ENCODE results near the gene ZNF446.

The ZNF446 gene

DNA sequence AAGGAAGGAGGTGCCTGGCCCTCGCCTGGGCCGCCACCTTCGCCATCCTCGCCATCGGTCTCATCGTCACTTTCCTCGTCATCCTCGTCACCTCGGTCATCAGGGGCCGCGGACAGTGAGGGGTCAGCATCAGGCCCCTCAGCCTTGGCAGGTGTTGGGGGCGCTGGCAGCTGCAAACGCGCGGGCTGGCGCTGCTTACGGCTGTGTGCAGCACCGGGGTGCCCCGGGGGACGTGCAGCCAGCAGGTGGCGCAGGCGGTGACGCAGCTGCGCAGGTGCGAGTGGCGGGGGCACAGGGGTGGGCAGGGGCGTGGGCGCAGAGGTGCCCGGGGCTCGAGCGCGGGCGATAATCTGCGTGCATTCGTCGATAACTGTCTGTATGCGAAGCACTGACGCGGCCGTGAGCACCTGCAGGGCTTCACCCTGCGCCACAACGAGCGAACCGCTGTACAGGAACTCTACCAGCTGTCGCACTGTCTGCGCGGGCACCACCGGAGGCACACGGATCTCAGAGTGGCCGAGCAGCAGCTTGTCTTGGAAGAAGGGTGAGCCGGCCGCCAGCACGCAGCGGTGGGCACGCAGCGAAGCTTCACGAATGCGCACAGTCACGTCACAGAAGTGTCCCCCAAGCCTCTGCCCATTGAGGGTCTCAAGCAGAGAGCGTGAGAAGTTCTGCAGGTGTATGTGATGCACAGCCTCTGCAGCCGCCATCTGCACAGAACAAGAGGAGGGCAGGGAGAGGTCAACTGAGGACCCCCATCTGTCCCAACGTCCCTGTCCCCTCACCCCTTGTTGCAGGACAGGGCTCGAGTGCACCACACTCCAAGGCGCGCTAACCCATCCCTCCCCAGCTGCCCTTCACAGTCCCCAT is 41.0 kb downstream of the ZNF446 start:
- TF ChIP-seq, protein P1, sequence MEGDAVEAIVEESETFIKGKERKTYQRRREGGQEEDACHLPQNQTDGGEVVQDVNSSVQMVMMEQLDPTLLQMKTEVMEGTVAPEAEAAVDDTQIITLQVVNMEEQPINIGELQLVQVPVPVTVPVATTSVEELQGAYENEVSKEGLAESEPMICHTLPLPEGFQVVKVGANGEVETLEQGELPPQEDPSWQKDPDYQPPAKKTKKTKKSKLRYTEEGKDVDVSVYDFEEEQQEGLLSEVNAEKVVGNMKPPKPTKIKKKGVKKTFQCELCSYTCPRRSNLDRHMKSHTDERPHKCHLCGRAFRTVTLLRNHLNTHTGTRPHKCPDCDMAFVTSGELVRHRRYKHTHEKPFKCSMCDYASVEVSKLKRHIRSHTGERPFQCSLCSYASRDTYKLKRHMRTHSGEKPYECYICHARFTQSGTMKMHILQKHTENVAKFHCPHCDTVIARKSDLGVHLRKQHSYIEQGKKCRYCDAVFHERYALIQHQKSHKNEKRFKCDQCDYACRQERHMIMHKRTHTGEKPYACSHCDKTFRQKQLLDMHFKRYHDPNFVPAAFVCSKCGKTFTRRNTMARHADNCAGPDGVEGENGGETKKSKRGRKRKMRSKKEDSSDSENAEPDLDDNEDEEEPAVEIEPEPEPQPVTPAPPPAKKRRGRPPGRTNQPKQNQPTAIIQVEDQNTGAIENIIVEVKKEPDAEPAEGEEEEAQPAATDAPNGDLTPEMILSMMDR (IDR thresholded peaks at IDR 0.05) = peak; percentile 13; the same call in 1 of the 2 replicates
- no peak for TF ChIP-seq ZFX (IDR thresholded peaks at IDR 0.05; ENCODE audit: borderline replicate concordance)
- peak overlapping the region; percentile 98 for H3K27ac ChIP-seq

DNA sequence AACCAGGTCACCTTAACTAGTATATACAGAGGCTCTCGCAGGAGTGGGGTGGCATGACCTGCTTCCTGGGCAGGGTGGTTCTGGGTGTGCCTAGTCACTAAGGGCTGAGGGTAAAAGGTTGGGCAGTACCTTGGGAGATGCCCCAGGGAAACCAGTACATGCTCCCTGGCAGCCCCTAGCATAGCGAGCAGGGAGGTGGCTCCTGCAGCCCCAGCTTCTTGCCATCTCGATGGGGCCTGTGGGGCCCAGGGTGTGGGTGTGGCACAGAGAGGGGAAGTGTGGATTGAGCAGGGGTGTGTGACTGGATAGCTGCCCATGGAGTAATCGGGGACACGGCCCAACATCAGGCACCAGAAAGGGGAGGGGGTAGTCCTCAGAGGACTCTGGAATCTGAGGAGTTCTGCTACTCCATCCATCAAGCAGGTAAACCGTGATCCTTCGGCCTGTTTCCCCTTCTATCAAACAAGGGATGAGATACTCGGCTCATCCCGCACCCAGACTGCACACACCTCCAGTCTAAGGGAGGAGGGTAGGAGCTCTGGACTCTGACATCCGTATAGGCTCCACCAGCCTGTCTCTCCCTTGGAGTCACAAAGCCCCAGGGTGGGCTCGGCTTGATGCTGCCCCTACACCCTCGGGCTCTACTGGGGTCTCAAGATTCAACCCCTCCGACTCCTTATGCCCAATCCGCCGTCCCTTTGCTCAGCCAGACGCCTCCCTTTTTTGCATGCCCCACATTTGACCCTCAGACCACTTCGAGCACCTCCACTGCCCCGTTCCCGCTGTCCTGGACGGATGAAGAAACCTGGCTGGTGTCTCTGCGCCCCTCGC is 42.3 kb downstream of the ZNF446 start:
- TF ChIP-seq, protein P1 (IDR thresholded peaks at IDR 0.05) = no peak
- TF ChIP-seq ZFX (IDR thresholded peaks at IDR 0.05; ENCODE audit: borderline replicate concordance) = no peak
- peak overlapping the region; percentile 98 for H3K27ac ChIP-seq

DNA sequence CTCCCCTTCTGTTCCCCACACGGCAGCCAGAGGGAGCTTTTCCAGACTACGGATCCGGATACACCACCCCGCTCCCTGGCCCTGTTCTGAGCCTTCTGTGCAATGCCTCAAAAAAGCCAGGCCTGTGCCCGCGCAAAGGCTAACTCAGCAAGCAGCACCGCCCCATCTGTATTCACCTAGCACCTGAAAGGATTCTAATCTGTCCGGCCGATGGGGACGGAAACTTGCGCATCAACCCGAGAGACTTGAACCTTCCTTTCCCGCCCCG is 42.9 kb downstream of the ZNF446 start:
- TF ChIP-seq ZFX (IDR thresholded peaks at IDR 0.05; ENCODE audit: borderline replicate concordance) = no peak
- TF ChIP-seq, protein P1 (IDR thresholded peaks at IDR 0.05) = no peak

DNA sequence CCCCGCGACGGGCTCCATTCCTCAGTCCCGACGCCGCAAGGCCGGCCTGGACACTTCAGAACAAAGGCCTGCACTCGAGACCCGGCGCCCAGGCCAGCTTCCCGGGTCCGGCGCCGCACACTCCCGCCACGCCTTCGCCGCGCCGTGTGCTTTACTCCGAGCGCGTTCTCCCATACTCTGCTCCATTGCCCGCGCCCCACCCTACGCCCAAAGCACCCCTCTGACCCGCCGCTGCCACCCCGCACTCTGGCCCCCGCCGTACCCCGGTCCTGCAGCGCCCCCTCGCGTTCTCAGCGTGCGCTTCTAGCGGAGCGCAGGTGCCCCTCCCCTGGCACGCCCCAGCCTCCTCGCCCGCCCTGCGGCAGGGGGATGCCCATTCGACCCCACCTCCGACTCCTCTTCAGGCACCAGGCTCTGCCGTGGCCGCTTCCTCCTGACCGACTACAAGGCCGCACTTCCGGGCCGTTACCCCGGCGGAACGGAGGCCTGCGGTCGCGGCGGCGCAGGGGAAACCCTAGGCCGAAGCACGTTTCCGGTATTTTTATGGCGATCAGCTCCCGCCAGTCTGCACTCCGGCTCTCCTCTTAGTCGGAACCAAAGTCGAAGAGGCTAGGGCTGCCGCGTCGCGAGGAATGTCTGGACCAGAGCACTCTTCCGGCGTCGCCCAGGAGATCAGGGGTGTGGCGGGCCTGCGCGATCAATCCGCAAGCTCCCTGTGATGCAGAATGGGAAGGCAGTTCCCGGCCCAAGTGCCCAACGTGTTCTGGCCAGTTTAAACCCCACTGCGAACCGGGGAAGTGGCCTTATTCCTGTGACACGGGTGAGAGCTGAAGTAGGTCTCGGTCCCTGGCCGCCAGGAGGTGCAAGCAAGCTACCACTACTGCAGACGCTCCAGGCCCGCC is 43.5 kb downstream of the ZNF446 start, which contains the start of gene ZBTB45:
TSS of gene ZBTB45 (minus strand) at position 456 of the 902 bp plus-strand sequence. CDS start 2,137 bp downstream, outside the sequence.
- no peak for TF ChIP-seq ZFX (IDR thresholded peaks at IDR 0.05; ENCODE audit: borderline replicate concordance)
- TF ChIP-seq, protein P1 (IDR thresholded peaks at IDR 0.05) = peak; percentile 81
- H3K27ac ChIP-seq = peak within 1 kb of the TSS; percentile 98

More for the DNA sequence above, 42.9 kb downstream of the ZNF446 start:
- H3K27ac ChIP-seq = peak overlapping the region; percentile 98

DNA sequence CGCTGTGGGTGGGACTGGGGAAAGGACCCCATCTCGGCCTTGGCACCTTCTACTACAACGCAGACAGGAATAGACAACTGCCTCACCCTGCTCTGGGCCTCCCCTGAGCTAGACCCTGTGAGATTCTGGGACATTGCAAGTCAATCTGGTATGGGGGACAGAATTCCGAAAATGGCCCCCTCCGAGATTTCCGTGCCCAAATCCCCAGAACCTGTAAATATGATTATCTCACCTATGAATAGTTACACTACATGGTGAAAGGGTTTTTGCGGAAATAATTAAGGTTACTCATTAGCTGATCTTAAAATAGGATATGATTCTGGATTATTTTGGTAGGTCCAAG is 44.1 kb downstream of the ZNF446 start:
- peak overlapping the region; percentile 98 for H3K27ac ChIP-seq
- TF ChIP-seq ZFX (IDR thresholded peaks at IDR 0.05; ENCODE audit: borderline replicate concordance) = no peak
- TF ChIP-seq, protein P1 (IDR thresholded peaks at IDR 0.05) = no peak

DNA sequence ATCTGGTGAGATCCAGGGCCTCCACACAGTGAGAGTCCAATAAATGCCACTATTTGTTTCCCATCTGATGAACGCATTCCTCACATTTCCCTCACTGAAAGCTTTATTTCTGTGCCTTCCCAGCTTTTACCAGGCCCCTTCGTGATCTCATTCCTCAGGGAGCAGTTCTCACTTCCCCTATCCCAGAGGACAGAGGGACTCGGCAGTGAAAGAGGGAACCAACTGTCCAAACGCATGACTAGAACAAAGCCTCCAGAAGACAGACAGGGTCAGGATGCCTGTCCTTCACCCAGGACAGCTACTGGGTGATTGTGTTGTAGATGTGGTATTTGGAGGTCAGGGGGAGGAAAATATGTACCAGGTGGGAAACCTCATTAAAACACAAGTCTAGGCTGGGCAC is 45.5 kb downstream of the ZNF446 start:
- no peak for TF ChIP-seq ZFX (IDR thresholded peaks at IDR 0.05; ENCODE audit: borderline replicate concordance)
- TF ChIP-seq, protein P1 (IDR thresholded peaks at IDR 0.05) = no peak
- peak overlapping the region; percentile 98 for H3K27ac ChIP-seq

Data from 22Rv1 (cell line).